T-cell (primary cell): ENCODE results near the gene NR4A1. TPM values are rescaled to one million over a fixed set of nuclear protein-coding genes. Genes with fewer than 3 reads are reported as not detected.

ENCODE experiments used
- ATAC-seq, 4 experiments: fragments of 200-7000 bp in 3 of 4; fragments of 150-1000 bp in 1 of 4; cut with Tn5 transposase; replicated peaks in 1 of 4; 1 replicate in 3 of 4; 2 replicates in 1 of 4; pipeline ENCODE4 v1.10.0; 2021; ENCODE audit warnings: moderate library complexity in 3 of 4, mild to moderate bottlenecking in 2 of 4, moderate number of reproducible peaks in 1 of 4
- CTCF ChIA-PET, 2 donors: fragments of 300-600 bp; sonication (Branson Sonifier 250); formaldehyde crosslinking; loops; one replicate each; lab custom pipeline; 2022; ENCODE audit warnings: antibody characterized with exemption in 2 of 2; lab: Charles Lee
- POLR2A ChIA-PET, 2 donors: fragments of 300-600 bp; sonication (Branson Sonifier 250); formaldehyde crosslinking; loops; one replicate each; lab custom pipeline; 2022; ENCODE audit warnings: antibody characterized with exemption in 2 of 2; lab: Charles Lee
- DNase-seq, 35 experiments: peaks; one replicate each; pipeline versions ENCODE4 v3.0.0 to v3.0.0-alpha.2; 2013 to 2023
- H3K27ac ChIP-seq: one replicate; pipeline ENCODE4 v1.5.1; 2013; ENCODE audit warnings: low read length
- H3K27me3 ChIP-seq, 2 experiments: replicated peaks in 1 of 2; 1 replicate in 1 of 2; 2 replicates in 1 of 2; pipeline versions ENCODE4 v1.6.1 to v1.7.0; 2013; ENCODE audit warnings: low read length in 1 of 2, mixed read lengths in 1 of 2; ENCODE audit not compliant: control insufficient read depth in 2 of 2, insufficient read depth in 2 of 2; ENCODE audit errors: extremely low read depth in 1 of 2
- H3K36me3 ChIP-seq, 2 donors: 1 replicate in 1 of 2; 2 replicates in 1 of 2; pipeline versions ENCODE4 v1.6.1 to v1.7.0; 2013; ENCODE audit warnings: low read length in 1 of 2; ENCODE audit not compliant: control insufficient read depth in 2 of 2, insufficient read depth in 1 of 2; ENCODE audit errors: extremely low read depth in 1 of 2
- H3K4me1 ChIP-seq, 2 experiments: 1 replicate in 1 of 2; 2 replicates in 1 of 2; pipeline versions ENCODE4 v1.6.1 to v1.7.0; 2013; ENCODE audit warnings: low read length in 2 of 2, mixed read lengths in 1 of 2; ENCODE audit not compliant: insufficient read depth in 2 of 2, control insufficient read depth in 1 of 2; ENCODE audit errors: extremely low read depth in 1 of 2
- H3K4me3 ChIP-seq, 2 donors: 1 replicate in 1 of 2; 2 replicates in 1 of 2; pipeline versions ENCODE4 v1.5.1 to v1.7.0; 2013; ENCODE audit warnings: mild to moderate bottlenecking in 2 of 2, low read length in 1 of 2, moderate library complexity in 1 of 2; ENCODE audit not compliant: control insufficient read depth in 1 of 2; ENCODE audit errors: extremely low read depth in 1 of 2
- H3K9me3 ChIP-seq: 2 replicates; pipeline ENCODE4 v1.7.0; 2013
- H3K27ac Mint-ChIP-seq, 2 donors: one replicate each; pipeline ENCODE4 v1.8.0; 2020 to 2021; ENCODE audit warnings: mild to moderate bottlenecking in 2 of 2, mixed read lengths in 2 of 2
- H3K27me3 Mint-ChIP-seq, 2 donors: one replicate each; pipeline ENCODE4 v1.8.0; 2021 to 2022; ENCODE audit warnings: mixed read lengths in 2 of 2
- H3K36me3 Mint-ChIP-seq: one replicate; pipeline ENCODE4 v1.8.0; 2021; ENCODE audit warnings: mixed read lengths
- H3K4me1 Mint-ChIP-seq, 3 donors: one replicate each; pipeline ENCODE4 v1.8.0; 2020 to 2022; ENCODE audit warnings: mixed read lengths in 3 of 3, mild to moderate bottlenecking in 1 of 3
- H3K4me3 Mint-ChIP-seq, 3 donors: one replicate each; pipeline ENCODE4 v1.8.0; 2020 to 2022; ENCODE audit warnings: mild to moderate bottlenecking in 3 of 3, mixed read lengths in 3 of 3, moderate library complexity in 3 of 3
- H3K9me3 Mint-ChIP-seq, 3 donors: one replicate each; pipeline ENCODE4 v1.8.0; 2020 to 2022; ENCODE audit warnings: mixed read lengths in 3 of 3
- WGBS: methylation state at CpG from one replicate; pipeline ENCODE4 v1.1.5; 2013; ENCODE audit warnings: missing lambda C conversion rate; ENCODE audit not compliant: insufficient coverage; 5-methylcytosine and 5-hydroxymethylcytosine counted together
- total RNA-seq, 35 experiments: library from RNA in 6 of 35; stranded (reverse) in 6 of 35; fragments of 120-200 nt in 1 of 35; gene quantifications; one replicate each; pipeline versions ENCODE4 v1.2.1 to v1.2.4 and lab custom pipeline; 2013 to 2026

Gene NR4A1
- total RNA-seq, 5 donors from 2014 or later (not counting 1 experiment from before 2014, with no cell fraction given) = 5.9 to 103 (median 7.3) TPM

DNA sequence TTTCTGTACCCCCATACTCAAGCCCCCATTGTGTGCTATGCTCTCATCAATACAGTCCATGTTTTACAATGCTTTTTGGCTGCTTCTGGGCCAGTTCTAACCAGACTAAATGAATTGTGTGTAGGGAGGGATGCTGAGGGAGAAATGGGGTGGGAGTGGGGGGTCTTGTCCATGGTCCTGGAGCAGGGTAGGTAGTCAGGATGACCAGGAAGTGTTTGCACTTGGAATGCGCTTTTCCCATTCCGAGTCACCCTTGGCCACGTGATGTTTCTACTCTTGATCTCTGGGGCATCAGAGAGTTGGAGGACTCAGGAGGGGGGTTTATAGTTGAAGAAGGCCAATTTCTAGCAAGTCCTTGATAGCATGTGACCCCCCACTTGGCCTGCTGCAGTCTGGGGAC is 27.0 kb downstream of the NR4A1 start:
- H3K9me3 ChIP-seq = no peaks in the 10 kb centered on the region
- peaks cover 11 to 34% of the 10 kb centered on the region in 2 experiments for H3K4me1 ChIP-seq
- H3K4me3 Mint-ChIP-seq = no peak overlapping the region
- H3K27ac Mint-ChIP-seq = no peak overlapping the region
- H3K36me3 ChIP-seq = peaks cover 17 to 52% of the 10 kb centered on the region in 2 donors
- H3K27ac ChIP-seq = no peak overlapping the region
- H3K4me1 Mint-ChIP-seq = peaks cover 22 to 29% (median 22%) of the 10 kb centered on the region in 3 donors
- H3K27me3 ChIP-seq = peaks cover 0 to 4% of the 10 kb centered on the region in 2 experiments
- WGBS = no CpG with 5 or more reads among the region's 3 CpGs
- no peaks in the 10 kb centered on the region for H3K9me3 Mint-ChIP-seq
- H3K4me3 ChIP-seq = no peak overlapping the region
- no peaks in the 10 kb centered on the region for H3K27me3 Mint-ChIP-seq
- DNase-seq (no peak), ATAC-seq (no peak)
- POLR2A ChIA-PET = interaction anchor here in 1 of 2 donors (0.6 kb wide), 1 partner anchor 101 kb away, joined by 5 read pairs; no protein-coding TSS in a partner anchor
- CTCF ChIA-PET = interaction anchor here (0.9 to 1.4 kb wide), 2 partner anchors 52 to 53 kb away, joined by 4 to 5 read pairs; no protein-coding TSS in a partner anchor
- H3K36me3 Mint-ChIP-seq = peaks cover 36% of the 10 kb centered on the region

DNA sequence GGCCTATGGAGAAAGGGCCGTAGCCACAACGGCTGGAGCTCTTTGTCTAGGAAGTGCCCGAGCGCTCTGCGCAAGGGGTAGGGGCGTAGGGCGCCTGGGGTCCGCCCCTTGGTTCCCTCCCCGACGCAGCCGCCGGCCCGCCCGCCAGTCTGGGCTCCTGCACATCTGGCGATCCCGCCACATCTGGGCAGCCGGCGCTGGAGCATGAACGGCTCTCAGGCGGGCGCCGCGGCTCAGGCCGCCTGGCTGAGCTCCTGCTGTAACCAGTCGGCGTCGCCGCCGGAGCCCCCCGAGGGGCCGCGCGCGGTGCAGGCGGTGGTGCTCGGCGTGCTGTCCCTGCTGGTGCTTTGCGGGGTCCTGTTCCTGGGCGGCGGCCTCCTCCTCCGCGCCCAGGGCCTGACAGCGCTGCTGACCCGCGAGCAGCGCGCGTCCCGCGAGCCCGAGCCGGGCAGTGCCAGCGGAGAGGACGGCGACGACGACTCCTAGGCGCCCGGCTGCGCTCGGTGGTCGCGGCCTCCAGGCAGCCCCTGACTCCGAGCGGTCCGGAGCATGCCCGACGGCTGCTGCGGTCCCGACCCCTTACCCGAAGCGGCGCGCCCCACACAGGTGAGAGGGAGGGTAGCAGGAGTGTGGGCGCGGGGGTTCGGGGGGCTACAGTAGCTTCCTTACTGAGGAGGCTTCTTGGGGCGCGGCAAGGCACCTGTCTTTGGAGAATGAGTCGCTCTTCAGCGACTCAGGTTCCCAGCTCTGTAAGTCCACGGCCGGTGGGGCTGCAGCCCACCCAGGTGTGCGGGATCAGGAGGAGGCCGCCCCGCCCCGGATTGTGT is 28.5 kb downstream of the NR4A1 start, which contains the start of gene SMIM41:
TSS of gene SMIM41 (plus strand) at position 129 of the 827 bp plus-strand sequence. CDS start at position 205, 76 bp downstream.
- Mint-ChIP-seq H3K27me3 (no peaks in the 10 kb centered on the region), H3K36me3 (peaks cover 26% of the 10 kb centered on the region), H3K27ac (no peak within 1 kb of the TSS), H3K9me3 (no peaks in the 10 kb centered on the region), H3K4me1 (peaks cover 15 to 20% (median 15%) of the 10 kb centered on the region in 3 donors), H3K4me3 (no peak within 1 kb of the TSS)
- Histone ChIP-seq H3K4me1 (peaks cover 6 to 28% of the 10 kb centered on the region in 2 experiments), H3K9me3 (no peaks in the 10 kb centered on the region), H3K27me3 (peaks cover 0 to 4% of the 10 kb centered on the region in 2 experiments), H3K4me3 (no peak within 1 kb of the TSS), H3K36me3 (peaks cover 17 to 38% of the 10 kb centered on the region in 2 donors), H3K27ac (no peak within 1 kb of the TSS)
- ChIA-PET POLR2A (no interaction called here), CTCF (interaction anchor here (0.5 to 3.5 kb wide), 3 partner anchors 54 to 102 kb away, joined by 3 to 31 read pairs (median 4); no protein-coding TSS in a partner anchor)
- DNase-seq (no peak), ATAC-seq (no peak)
- 95% methylated on average over 68 of the region's 87 CpGs for WGBS

DNA sequence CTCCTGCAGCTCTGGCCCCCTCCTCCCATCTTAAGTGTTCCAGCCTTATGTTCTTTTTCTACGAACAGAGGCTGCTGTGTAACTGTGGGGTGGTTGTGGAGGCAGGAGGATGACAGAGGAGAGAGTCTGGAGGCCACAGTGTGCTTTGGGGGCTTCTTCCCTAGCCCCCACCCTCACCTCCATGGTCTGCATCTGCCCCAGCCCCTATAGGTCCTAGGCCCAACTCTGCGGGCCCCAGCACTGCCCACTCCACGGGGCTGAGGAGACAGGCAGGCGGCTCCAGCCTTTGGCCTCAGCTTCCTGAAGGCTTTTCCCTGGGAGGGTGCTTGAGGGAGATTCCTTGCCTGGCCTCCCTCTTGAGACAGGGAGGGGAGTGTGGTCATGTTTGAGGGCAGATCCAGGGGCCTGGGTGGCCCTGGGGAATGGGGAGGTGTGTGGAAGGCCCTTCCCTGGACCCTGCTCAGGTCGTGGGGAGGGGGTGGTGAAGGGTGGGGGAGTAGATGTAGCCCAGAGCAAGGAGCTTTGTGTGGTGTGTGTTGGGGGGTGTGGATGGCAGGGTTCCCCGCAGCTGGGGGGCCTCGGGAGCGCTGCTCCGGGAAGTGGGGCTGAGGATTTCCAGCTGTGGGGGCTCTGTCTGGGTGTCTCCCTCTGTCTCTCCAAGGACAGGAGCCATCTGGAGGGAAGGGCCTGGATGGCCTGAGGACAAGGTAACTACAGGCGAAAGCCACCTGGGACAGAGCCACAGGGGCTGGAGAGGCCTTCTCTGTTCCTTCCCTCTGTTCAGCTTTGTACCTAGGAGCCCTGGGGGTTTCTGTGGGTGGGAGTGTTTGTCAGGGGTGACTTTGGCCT is 29.4 kb downstream of the NR4A1 start:
- Mint-ChIP-seq H3K4me1 (peaks cover 15 to 16% (median 15%) of the 10 kb centered on the region in 3 donors), H3K27ac (no peak overlapping the region), H3K27me3 (no peaks in the 10 kb centered on the region), H3K4me3 (no peak overlapping the region), H3K9me3 (no peaks in the 10 kb centered on the region), H3K36me3 (peaks cover 26% of the 10 kb centered on the region)
- no peak overlapping the region for H3K4me3 ChIP-seq
- WGBS = 85% methylated on average over 7 of the region's 10 CpGs
- H3K27ac ChIP-seq = no peak overlapping the region
- H3K4me1 ChIP-seq = peaks cover 6 to 28% of the 10 kb centered on the region in 2 experiments
- peaks cover 17 to 30% of the 10 kb centered on the region in 2 donors for H3K36me3 ChIP-seq
- peaks cover 0 to 5% of the 10 kb centered on the region in 2 experiments for H3K27me3 ChIP-seq
- no peak for DNase-seq
- no peak for ATAC-seq
- H3K9me3 ChIP-seq = no peaks in the 10 kb centered on the region
- POLR2A ChIA-PET = no interaction called here
- CTCF ChIA-PET = interaction anchor here (0.8 to 3.5 kb wide), 6 partner anchors 9 to 55 kb away, joined by 3 to 33 read pairs (median 5); no protein-coding TSS in a partner anchor

DNA sequence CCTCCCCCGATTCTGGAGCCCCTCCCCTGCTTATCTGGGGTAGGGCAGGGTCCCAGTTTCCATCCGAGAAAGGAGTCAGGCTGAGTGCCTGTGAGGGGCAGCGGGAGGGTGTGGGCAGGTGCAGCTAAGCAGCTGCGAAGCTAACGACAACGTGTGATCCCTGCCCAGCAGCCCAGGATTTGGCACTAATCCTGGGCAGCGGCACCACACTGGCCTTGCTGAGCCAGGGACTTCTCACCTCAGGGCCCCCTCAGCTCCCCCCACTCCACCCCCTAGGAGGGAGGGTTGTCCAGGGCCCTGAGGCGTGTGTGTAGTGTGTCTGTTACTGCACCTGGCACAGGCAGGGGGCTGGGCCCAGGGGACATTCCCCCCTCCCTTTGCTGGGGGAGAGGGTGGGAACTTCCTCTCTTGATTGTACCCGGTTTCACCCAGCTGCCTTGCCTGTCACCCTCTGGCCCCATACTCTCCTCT is 30.1 kb downstream of the NR4A1 start:
- ChIA-PET POLR2A (no interaction called here), CTCF (interaction anchor here (0.7 to 3.5 kb wide), 7 partner anchors 10 to 56 kb away, joined by 3 to 33 read pairs (median 4); no protein-coding TSS in a partner anchor)
- Histone ChIP-seq H3K4me3 (no peak overlapping the region), H3K36me3 (peaks cover 16 to 24% of the 10 kb centered on the region in 2 donors), H3K4me1 (peaks cover 6 to 28% of the 10 kb centered on the region in 2 experiments), H3K9me3 (no peaks in the 10 kb centered on the region), H3K27ac (no peak overlapping the region), H3K27me3 (peaks cover 0 to 6% of the 10 kb centered on the region in 2 experiments)
- Mint-ChIP-seq H3K36me3 (peaks cover 22% of the 10 kb centered on the region), H3K27ac (no peak overlapping the region), H3K27me3 (no peaks in the 10 kb centered on the region), H3K9me3 (no peaks in the 10 kb centered on the region), H3K4me3 (no peak overlapping the region), H3K4me1 (peaks cover 13 to 15% (median 15%) of the 10 kb centered on the region in 3 donors)
- ATAC-seq (peak in 3 of 4 experiments; percentile 31 to 75 (median 35)), DNase-seq (peak in 16 of 35 experiments; percentile 14 to 58 (median 29))
- 34% methylated on average over 5 of the region's 9 CpGs for WGBS

DNA sequence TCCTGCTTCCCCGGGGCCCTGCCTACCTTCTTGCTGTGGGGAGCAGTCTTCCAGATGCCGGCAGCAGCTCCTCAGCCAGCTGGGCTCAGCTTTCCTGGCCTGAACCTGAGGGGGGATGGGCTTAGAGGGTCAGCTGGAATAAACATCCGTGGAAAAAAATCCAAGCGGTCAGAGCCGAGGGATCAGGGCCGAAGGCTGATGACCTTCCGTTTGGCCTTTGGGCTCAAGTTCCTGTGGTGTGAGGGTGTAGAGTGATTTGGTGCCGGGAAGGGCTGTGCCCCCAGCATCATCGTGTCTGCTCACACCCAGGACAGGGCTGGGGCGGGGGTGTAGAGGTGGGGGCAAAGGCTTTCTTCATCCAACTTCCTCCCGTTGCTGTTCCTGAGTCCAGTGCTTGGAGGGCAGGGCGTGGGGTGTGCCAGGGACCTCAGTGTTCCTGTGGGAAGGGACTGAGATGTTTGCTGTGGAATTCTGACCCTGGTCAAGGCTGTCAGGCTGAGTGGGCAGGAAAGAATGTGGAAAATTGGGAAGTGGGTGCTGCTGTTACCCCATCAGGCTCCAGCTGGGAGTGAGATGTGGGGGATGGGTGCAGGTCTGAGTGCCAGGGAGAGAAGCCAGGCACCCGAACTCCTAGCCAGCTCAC is 30.9 kb downstream of the NR4A1 start:
- Histone ChIP-seq H3K4me3 (no peak overlapping the region), H3K36me3 (peaks cover 8 to 15% of the 10 kb centered on the region in 2 donors), H3K4me1 (peaks cover 6 to 28% of the 10 kb centered on the region in 2 experiments), H3K27ac (no peak overlapping the region), H3K9me3 (no peaks in the 10 kb centered on the region), H3K27me3 (peaks cover 0 to 12% of the 10 kb centered on the region in 2 experiments)
- H3K36me3 Mint-ChIP-seq = peaks cover 14% of the 10 kb centered on the region
- ChIA-PET CTCF (interaction anchor here (0.6 to 3.5 kb wide), 7 partner anchors 11 to 56 kb away, joined by 3 to 33 read pairs (median 4); no protein-coding TSS in a partner anchor), POLR2A (no interaction called here)
- peaks cover 12 to 15% (median 13%) of the 10 kb centered on the region in 3 donors for H3K4me1 Mint-ChIP-seq
- H3K27me3 Mint-ChIP-seq = peaks cover 1 to 8% of the 10 kb centered on the region in 2 donors
- DNase-seq (no peak), ATAC-seq (no peak)
- H3K4me3 Mint-ChIP-seq = no peak overlapping the region
- 84% methylated on average over 11 of the region's 13 CpGs for WGBS
- H3K27ac Mint-ChIP-seq = no peak overlapping the region
- H3K9me3 Mint-ChIP-seq = no peaks in the 10 kb centered on the region
